Calu3 (cell line): ENCODE measurements around the gene SPATA24. TPM values are rescaled to one million over a fixed set of nuclear protein-coding genes. Genes with fewer than 3 reads are reported as not detected.

Experiments used
- BruUV-seq: library from RNA; stranded (reverse); fragments of 400-500 nt; replicated peaks from 2 replicates; lab custom pipeline; 2021; lab: Mats Ljungman, UMichigan
- CTCF ChIA-PET: fragments of 300-600 bp; sonication (Branson Sonifier 250); formaldehyde crosslinking; loops from one replicate; lab custom pipeline; 2022; ENCODE audit warnings: antibody characterized with exemption; lab: Charles Lee
- DNase-seq: peaks from one replicate; pipeline ENCODE4 v3.0.0; 2022
- H3K27ac Mint-ChIP-seq: one replicate; pipeline ENCODE4 v1.8.0; 2022; ENCODE audit warnings: mixed read lengths; ENCODE audit not compliant: unreplicated experiment
- H3K27me3 Mint-ChIP-seq: one replicate; pipeline ENCODE4 v1.8.0; 2022; ENCODE audit warnings: mixed read lengths; ENCODE audit not compliant: unreplicated experiment
- H3K36me3 Mint-ChIP-seq: one replicate; pipeline ENCODE4 v1.8.0; 2022; ENCODE audit warnings: mild to moderate bottlenecking, moderate library complexity, mixed read lengths; ENCODE audit not compliant: insufficient read depth, unreplicated experiment
- H3K4me1 Mint-ChIP-seq: one replicate; pipeline ENCODE4 v1.8.0; 2022; ENCODE audit warnings: mild to moderate bottlenecking, low read depth, mixed read lengths; ENCODE audit not compliant: unreplicated experiment
- H3K4me3 Mint-ChIP-seq: one replicate; pipeline ENCODE4 v1.8.0; 2022; ENCODE audit warnings: mild to moderate bottlenecking, low read depth, moderate library complexity, mixed read lengths; ENCODE audit not compliant: unreplicated experiment
- H3K9me3 Mint-ChIP-seq: one replicate; pipeline ENCODE4 v1.8.0; 2022; ENCODE audit warnings: low read depth, mixed read lengths; ENCODE audit not compliant: unreplicated experiment
- intact Hi-C: fragments of 100-400 bp; cut with micrococcal nuclease; formaldehyde crosslinking; loops from one replicate; pipeline ENCODE4 v1.10.0; 2022; ENCODE audit not compliant: unreplicated experiment
- total RNA-seq: library from RNA; stranded (reverse); gene quantifications from 2 replicates; pipeline ENCODE4 v1.2.3, GENCODE V29; 2022
- TF ChIP-seq, protein P1 (sequence below): fragments of 200-600 bp; IDR thresholded peaks from one replicate; pipeline ENCODE4 v1.8.0; 2022; ENCODE audit warnings: antibody characterized with exemption; ENCODE audit not compliant: unreplicated experiment

SPATA24 gene
- total RNA-seq, 1 experiment from 2014 or later, result 6.8 TPM

DNA sequence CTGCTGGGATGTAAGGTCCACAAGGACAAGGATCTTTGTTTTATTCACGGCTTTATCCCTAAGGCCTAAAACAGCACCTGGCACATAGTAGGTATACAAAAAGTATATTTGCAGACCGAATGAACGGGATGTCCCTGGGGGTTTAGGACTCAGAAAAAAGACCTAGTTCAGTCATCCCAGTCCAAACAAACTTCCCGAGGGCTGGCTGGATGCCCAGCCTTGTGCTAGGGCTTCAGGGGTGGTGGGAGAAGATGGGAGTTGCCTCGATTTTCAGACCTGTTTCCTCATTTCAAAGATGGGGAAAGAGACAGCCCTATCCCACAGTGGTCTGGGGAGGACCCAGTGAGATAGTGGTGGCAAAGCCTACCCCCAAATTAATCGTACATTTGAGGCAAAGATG lies 6.0 kb downstream of the SPATA24 start:
- Mint-ChIP-seq H3K9me3 (no peaks in the 10 kb centered on the region), H3K4me1 (peaks cover 13% of the 10 kb centered on the region), H3K27ac (no peak overlapping the region), H3K27me3 (no peaks in the 10 kb centered on the region), H3K36me3 (peaks cover 16% of the 10 kb centered on the region), H3K4me3 (no peak overlapping the region)
- intact Hi-C loops, result no loop called here
- no TSS peak for BruUV-seq
- CTCF ChIA-PET, result no interaction called here
- no peak for DNase-seq
- TF ChIP-seq, protein P1, sequence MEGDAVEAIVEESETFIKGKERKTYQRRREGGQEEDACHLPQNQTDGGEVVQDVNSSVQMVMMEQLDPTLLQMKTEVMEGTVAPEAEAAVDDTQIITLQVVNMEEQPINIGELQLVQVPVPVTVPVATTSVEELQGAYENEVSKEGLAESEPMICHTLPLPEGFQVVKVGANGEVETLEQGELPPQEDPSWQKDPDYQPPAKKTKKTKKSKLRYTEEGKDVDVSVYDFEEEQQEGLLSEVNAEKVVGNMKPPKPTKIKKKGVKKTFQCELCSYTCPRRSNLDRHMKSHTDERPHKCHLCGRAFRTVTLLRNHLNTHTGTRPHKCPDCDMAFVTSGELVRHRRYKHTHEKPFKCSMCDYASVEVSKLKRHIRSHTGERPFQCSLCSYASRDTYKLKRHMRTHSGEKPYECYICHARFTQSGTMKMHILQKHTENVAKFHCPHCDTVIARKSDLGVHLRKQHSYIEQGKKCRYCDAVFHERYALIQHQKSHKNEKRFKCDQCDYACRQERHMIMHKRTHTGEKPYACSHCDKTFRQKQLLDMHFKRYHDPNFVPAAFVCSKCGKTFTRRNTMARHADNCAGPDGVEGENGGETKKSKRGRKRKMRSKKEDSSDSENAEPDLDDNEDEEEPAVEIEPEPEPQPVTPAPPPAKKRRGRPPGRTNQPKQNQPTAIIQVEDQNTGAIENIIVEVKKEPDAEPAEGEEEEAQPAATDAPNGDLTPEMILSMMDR, result no peak

DNA sequence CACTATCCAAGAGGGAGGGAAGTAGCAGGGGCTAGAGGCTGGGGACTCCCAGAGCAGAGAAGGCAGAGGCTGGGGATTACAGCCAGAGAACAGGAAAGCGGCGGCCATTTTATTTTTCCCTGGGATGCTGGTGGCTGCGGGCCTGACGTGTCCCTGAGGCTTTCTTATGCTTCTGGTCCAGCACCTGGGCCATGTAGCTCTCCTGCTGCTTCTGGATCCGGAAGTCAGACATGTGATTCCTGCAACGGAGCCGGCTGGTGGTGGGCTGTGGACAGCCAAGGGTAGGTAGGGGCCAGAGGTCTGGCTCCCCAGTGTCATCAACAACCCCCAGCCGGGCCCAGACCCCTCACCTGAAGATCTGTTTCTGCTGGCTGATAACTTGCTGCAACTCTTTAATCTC lies 7.2 kb downstream of the SPATA24 start:
- Mint-ChIP-seq H3K4me3 (no peak overlapping the region), H3K27me3 (no peaks in the 10 kb centered on the region), H3K27ac (no peak overlapping the region), H3K4me1 (peaks cover 10% of the 10 kb centered on the region), H3K9me3 (no peaks in the 10 kb centered on the region), H3K36me3 (peaks cover 23% of the 10 kb centered on the region)
- intact Hi-C loops, result no loop called here
- TF ChIP-seq, protein P1, result no peak
- BruUV-seq, result no TSS peak
- no peak for DNase-seq
- CTCF ChIA-PET, result no interaction called here

DNA sequence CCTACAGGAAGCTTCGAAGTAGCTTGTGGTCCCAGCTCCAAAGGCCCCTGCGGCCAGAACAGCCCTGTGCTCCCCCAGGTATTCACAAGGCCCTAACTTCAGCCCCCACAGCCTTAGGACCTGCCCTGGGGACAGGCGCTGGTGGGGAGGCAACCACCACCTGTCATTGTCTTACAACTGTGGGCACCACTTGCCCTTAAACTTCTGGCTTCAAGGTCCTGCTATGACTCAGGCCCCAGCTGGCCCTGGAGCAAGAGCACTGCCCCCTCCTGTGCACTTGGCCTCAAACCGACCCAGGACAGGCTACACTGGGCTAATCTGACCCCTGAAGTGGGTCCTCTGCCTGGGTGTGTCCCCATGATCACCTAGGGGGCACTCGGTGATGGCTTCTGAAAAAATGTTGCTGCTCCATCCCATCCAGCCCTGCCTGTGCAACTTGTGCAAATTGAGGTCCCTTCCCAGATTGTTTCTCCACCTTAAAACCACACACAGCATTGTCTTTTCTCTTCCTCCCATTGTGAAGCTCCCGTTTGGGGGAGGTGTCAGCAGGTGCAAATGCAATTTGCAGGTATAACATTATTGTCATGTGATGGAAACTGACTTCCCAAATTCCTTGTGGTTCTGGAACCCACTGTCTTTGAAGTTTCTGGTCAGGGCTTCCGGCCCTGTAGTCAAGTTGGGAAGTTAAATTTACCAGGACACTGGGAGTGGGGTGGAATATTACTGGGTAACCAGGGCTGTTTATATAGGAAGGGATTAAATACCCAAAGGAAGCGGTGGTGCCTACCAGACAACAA lies 7.8 kb downstream of the SPATA24 start:
- no peak for DNase-seq
- Mint-ChIP-seq H3K27ac (no peak overlapping the region), H3K9me3 (no peaks in the 10 kb centered on the region), H3K4me1 (peaks cover 17% of the 10 kb centered on the region), H3K36me3 (peaks cover 27% of the 10 kb centered on the region), H3K27me3 (no peaks in the 10 kb centered on the region), H3K4me3 (no peak overlapping the region)
- TF ChIP-seq, protein P1, result no peak
- intact Hi-C loops, result no loop called here
- BruUV-seq, result no TSS peak
- CTCF ChIA-PET, result no interaction called here

DNA sequence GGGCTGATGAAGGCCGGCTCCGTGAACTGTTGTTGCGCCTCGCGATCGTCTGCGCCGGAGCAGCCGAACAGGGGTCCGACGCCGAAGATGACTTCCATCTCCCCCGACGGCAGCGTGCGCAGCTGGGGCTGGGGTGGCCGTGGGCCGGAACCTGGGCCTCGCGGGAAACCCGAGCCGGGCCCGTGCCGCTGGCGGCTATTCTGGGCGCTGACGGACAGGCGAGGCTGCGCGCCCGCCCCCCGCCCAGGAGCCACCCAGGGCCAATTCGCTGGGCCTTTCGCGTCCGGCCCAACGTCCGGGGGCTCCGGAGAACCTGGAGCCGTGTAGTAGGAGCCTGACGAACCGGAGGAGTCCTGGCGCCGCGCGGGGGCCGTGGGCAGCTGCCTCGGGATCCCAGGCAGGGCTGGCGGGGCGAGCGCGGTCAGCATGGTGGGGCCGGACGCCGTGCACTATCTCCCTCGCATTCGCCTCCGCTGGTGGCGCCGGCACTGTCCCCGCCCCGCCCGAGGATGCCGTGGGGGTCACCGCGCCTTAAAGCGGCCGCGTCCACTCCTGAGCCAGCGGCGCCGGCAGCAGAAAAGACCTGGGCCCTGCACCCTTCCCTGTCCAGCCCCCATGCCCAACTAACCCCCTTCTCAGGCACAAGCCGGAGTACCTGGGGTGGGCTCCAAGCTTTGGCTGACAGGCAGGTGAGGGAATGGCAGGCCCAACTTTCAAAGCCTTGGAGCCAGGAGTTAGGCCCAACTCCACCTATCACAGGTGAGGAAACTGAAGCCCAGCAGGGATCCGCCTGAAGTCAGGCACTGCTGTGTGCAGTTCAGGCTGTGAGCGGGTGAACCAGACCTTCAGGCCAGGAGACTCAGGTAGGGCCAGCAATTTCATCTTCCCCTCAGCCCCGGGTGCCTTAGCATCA lies 9.0 kb downstream of the SPATA24 start, which contains the start of gene PROB1:
Gene PROB1 (minus strand): TSS at position 451 of the 913 bp plus-strand sequence. CDS start 23 bp downstream, at position 428.
- intact Hi-C loops, result loop anchor here (5.0 kb wide), 1 partner anchor 53 kb away; the partner anchor contains the start of gene PAIP2
- Mint-ChIP-seq H3K9me3 (no peaks in the 10 kb centered on the region), H3K4me1 (peaks cover 23% of the 10 kb centered on the region), H3K27me3 (no peaks in the 10 kb centered on the region), H3K27ac (no peak within 1 kb of the TSS), H3K4me3 (no peak within 1 kb of the TSS), H3K36me3 (peaks cover 27% of the 10 kb centered on the region)
- TF ChIP-seq, protein P1, result no peak
- BruUV-seq, result no TSS peak
- CTCF ChIA-PET, result no interaction called here
- DNase-seq, result no peak
